ENCODE data around the gene PROB1.
"Not testable (repeated sequence)": the region's sequence is repeated elsewhere in the genome, so short reads cannot be mapped to it uniquely, and the experiment has no call there.

The PROB1 gene

DNA sequence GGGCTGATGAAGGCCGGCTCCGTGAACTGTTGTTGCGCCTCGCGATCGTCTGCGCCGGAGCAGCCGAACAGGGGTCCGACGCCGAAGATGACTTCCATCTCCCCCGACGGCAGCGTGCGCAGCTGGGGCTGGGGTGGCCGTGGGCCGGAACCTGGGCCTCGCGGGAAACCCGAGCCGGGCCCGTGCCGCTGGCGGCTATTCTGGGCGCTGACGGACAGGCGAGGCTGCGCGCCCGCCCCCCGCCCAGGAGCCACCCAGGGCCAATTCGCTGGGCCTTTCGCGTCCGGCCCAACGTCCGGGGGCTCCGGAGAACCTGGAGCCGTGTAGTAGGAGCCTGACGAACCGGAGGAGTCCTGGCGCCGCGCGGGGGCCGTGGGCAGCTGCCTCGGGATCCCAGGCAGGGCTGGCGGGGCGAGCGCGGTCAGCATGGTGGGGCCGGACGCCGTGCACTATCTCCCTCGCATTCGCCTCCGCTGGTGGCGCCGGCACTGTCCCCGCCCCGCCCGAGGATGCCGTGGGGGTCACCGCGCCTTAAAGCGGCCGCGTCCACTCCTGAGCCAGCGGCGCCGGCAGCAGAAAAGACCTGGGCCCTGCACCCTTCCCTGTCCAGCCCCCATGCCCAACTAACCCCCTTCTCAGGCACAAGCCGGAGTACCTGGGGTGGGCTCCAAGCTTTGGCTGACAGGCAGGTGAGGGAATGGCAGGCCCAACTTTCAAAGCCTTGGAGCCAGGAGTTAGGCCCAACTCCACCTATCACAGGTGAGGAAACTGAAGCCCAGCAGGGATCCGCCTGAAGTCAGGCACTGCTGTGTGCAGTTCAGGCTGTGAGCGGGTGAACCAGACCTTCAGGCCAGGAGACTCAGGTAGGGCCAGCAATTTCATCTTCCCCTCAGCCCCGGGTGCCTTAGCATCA, at the start of gene PROB1:
Gene PROB1, minus strand, starts transcription at position 451 of the 913 bp plus-strand sequence. Its CDS starts 23 bp downstream, at position 428.
- no peak for DNase-seq

- DNase-seq = no peak
These were observed 49.0 kb upstream of the PROB1 start for GRCh38 chr5:139443831-139444453.

GRCh38 chr5:139440416-139440815, 45.5 kb upstream of the PROB1 start:
- not testable (repeated sequence) for DNase-seq

- peak; percentile 87 to 90 for DNase-seq
These were observed 44.4 kb upstream of the PROB1 start, which contains the start of gene DNAJC18 for GRCh38 chr5:139439013-139439903. Gene DNAJC18, minus strand, starts transcription at chr5:139439525. Its CDS starts 80 bp downstream, at chr5:139439445.

GRCh38 chr5:139438707-139439012, 43.8 kb upstream of the PROB1 start:
- DNase-seq = no peak

- DNase-seq = no peak
These were observed 40.8 kb upstream of the PROB1 start for GRCh38 chr5:139435676-139436075.

- no peak for DNase-seq
These were observed 36.8 kb upstream of the PROB1 start for GRCh38 chr5:139431706-139432105.

- no peak for DNase-seq
These were observed 35.1 kb upstream of the PROB1 start for GRCh38 chr5:139430015-139430414.

GRCh38 chr5:139426203-139426885, 31.4 kb upstream of the PROB1 start:
- DNase-seq = no peak

GRCh38 chr5:139425497-139425896, 30.6 kb upstream of the PROB1 start:
- no peak for DNase-seq

GRCh38 chr5:139422307-139422893, 27.5 kb upstream of the PROB1 start:
- peak; percentile 45 to 68 for DNase-seq

- DNase-seq = no peak
These were observed 24.6 kb upstream of the PROB1 start for GRCh38 chr5:139419226-139420192.

GRCh38 chr5:139418793-139419192, 23.9 kb upstream of the PROB1 start:
- no peak for DNase-seq

DNA sequence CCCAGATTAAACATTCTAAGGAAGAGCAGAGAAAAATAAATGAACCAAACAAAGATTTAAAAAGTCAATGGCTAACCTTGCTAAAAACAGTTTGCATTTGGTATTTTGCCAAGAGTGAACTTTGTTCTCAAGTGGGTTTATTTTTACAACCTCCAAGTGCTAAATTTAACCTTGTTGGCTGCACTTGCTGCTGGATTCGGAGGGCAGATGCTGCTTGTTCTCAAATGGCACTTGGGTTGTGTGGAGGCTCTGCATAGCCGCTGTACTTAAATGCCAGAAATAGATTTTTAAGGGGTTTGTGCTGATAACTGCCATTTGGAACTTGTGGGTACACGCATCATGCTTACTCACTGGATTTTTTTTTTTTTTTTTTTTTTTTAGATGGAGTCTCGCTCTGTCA, 22.3 kb upstream of the PROB1 start:
- no peak for DNase-seq

GRCh38 chr5:139416651-139417050, 21.7 kb upstream of the PROB1 start:
- DNase-seq = no peak

DNA sequence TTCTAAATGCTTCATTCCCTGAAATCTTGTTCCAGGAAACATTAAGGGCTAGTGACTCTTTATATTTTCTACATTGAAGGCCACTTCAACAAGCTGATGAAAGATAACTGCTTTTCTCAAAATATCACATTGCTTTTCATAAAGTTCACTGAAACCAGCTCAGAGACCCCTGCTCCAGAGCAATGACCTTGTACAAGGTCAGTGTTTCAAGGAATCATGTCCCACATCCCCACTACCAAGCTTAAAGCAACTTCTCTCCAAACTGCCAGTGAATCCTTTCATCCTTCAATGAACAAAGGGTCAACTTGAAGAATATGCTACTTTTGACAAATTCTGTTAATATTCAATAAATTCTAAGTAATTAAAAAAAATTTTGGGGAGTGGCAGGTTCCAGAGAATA, 21.0 kb upstream of the PROB1 start:
- no peak for DNase-seq

DNA sequence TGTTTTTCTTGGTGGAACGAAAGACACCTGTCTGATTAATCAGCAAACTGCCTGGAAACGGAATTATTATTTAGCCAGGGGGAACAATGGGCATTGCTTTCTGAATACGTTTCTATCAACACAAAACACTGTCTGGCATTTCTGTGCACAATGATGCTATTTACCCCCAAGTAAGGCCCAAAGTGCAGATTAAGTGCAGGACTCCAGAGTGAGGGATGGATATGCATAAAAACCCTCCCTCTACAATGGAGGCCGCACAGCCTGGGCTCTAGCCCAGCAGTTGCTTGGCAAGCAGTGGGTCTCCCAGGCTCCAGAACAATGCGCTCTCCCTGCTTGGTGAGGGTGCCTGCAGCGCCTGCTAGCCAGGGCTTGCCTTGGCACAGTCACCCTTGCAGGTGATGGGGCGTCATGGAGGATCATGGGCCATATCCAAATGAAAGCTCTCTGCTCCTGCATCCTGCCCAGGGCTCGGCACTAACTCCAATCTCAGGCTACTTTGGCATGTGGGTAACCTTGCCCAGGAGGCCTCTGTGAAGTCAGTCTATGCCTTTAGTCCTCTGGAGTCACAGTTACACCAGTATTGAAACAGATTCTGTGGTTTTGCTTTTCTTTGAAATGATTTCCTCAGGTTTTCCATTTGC, 20.4 kb upstream of the PROB1 start:
- no peak for DNase-seq

- no peak for DNase-seq
These were observed 19.8 kb upstream of the PROB1 start for GRCh38 chr5:139414581-139415130.

GRCh38 chr5:139413963-139414362, 19.1 kb upstream of the PROB1 start:
- no peak for DNase-seq

DNA sequence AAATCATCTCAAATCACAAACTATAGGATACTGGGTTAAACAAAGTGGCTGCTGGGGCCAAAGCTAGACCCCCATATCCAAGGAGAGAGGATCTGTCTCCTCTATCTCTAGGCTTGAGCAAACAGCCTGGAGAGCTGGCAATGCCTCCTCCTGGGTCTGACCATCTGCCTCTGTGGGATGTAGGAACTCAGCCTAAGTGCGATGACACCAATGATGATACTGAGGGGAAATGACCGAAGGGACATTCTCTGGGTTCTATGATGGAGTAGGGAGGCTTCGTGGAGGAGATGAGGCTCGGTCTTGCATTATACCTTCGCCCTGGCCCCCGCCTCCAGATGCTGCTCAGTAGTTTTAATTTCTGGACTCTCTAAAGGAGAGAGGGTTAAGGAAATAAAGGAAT, 18.2 kb upstream of the PROB1 start:
- no peak for DNase-seq
